Ovary (tissue), 9 donors: ENCODE measurements around the gene SARM1. TPM values are rescaled to one million over a fixed set of nuclear protein-coding genes. Genes with fewer than 3 reads are reported as not detected.
A peak's percentile ranks its signal among the peaks of the same experiment; 100 is the strongest.

ENCODE experiments used
- DNase-seq, 5 donors: peaks; one replicate each; pipeline ENCODE4 v3.0.0-alpha.2; 2019 to 2020
- H3K27ac ChIP-seq, 2 donors: fragments of 200-600 bp; one replicate each; pipeline versions ENCODE4 v1.5.1 to v1.8.0; 2019 to 2022
- H3K27me3 ChIP-seq: fragments of 200-600 bp; one replicate; pipeline ENCODE4 v1.8.0; 2022
- H3K36me3 ChIP-seq: fragments of 200-600 bp; sonication (generic); one replicate; pipeline ENCODE4 v1.5.1; 2019
- H3K4me1 ChIP-seq: one replicate; pipeline ENCODE4 v1.8.1; 2013; ENCODE audit warnings: mild to moderate bottlenecking, moderate library complexity; ENCODE audit not compliant: insufficient read depth
- H3K4me3 ChIP-seq: fragments of 200-600 bp; sonication (generic); one replicate; pipeline ENCODE4 v1.5.1; 2017
- H3K9me3 ChIP-seq, 2 donors: fragments of 200-600 bp in 1 of 2; sonication (generic) in 1 of 2; one replicate each; pipeline versions ENCODE4 v1.5.1 to v1.8.1; 2013 to 2019; ENCODE audit warnings: mild to moderate bottlenecking in 1 of 2, moderate library complexity in 1 of 2
- CTCF ChIP-seq, 3 donors: fragments of 450-650 bp in 2 of 3; fragments of 200-600 bp in 1 of 3; IDR thresholded peaks; one replicate each; pipeline versions ENCODE4 v1.5.1 to v1.8.0; 2016 to 2022; ENCODE audit warnings: antibody characterized with exemption in 3 of 3, mild to moderate bottlenecking in 1 of 3
- EP300 ChIP-seq: sonication (generic); formaldehyde crosslinking; IDR thresholded peaks from one replicate; pipeline ENCODE4 v1.6.1; 2017; ENCODE audit warnings: antibody characterized with exemption
- POLR2A ChIP-seq: fragments of 450-650 bp; IDR thresholded peaks from one replicate; pipeline ENCODE4 v1.6.1; 2017; ENCODE audit warnings: antibody characterized with exemption, mild to moderate bottlenecking, moderate library complexity
- WGBS, 3 donors: extraction: QIAGEN DNeasy Blood & Tissue Kit in 1 of 3; methylation state at CpG; one replicate each; pipeline versions ENCODE4 v1.1.5 to v1.1.7; 2013 to 2017; 5-methylcytosine and 5-hydroxymethylcytosine counted together
- intact Hi-C, 4 donors: fragments of 100-400 bp; cut with DNase I; formaldehyde crosslinking; loops; one replicate each; pipeline versions ENCODE4 v1.11.0 to v1.15.1; 2022 to 2023
- polyA plus RNA-seq, 2 donors: library from polyadenylated mRNA; stranded (reverse); fragments of 200-250 nt in 1 of 2; fragments of 350-450 nt in 1 of 2; fragmentation: Illumina TruSeq in 1 of 2; extraction: RNeasy Lipid Tissue Mini Kit (QIAGEN cat#74804) in 1 of 2; gene quantifications; one replicate each; pipeline ENCODE4 v1.2.3, GENCODE V29; 2013 to 2014
- total RNA-seq, 7 donors: library from RNA; depleted of rRNA in 2 of 7; stranded (reverse); fragments of >200 nt in 2 of 7; fragmentation: NEBNext Ultra II Directional in 3 of 7; extraction: Animal tissue kit (Norgen Biotek cat#: 25700) in 3 of 7; gene quantifications; one replicate each; pipeline versions ENCODE4 v1.1.0 to v1.2.4, GENCODE V29; 2016 to 2023
- donor health status: DM: no; HTN: no; CAD: no; lungs with moderate emphysema.
- donor health status: DM: no; HTN: no; CAD: no.
- donor health status: Bipolar disorder and iron deficiency.
- donor health status: DM: yes; HTN: yes; CAD: no.
- donor health status: DM: no; HTN: no; CAD: no.
- donor health status: DM: yes; HTN: yes; CAD: no.

Gene SARM1
- total and polyA plus RNA-seq, 9 donors, result 7.4 to 21.5 (median 14.1) TPM

GRCh38 chr17:28385037-28385400, 13.5 kb downstream of the SARM1 start:
- intact Hi-C loops, result no loop called here
- Histone ChIP-seq H3K9me3 (no peaks in the 10 kb centered on the region), H3K4me1 (no peaks in the 10 kb centered on the region), H3K36me3 (no peaks in the 10 kb centered on the region), H3K27ac (no peak overlapping the region), H3K27me3 (no peaks in the 10 kb centered on the region), H3K4me3 (peak overlapping the region; percentile 20)
- WGBS, 3 donors, result 71 to 74% (median 72%) methylated on average over 28 to 29 of the region's 29 CpGs
- DNase-seq, result peak in 1 of 5 donors; percentile 28
- TF ChIP-seq POLR2A (no peak), CTCF (IDR thresholded peaks at IDR 0.05) (no peak), EP300 (no peak)

- Histone ChIP-seq H3K4me1 (no peaks in the 10 kb centered on the region), H3K36me3 (no peaks in the 10 kb centered on the region), H3K27ac (no peak overlapping the region), H3K4me3 (no peak overlapping the region), H3K9me3 (no peaks in the 10 kb centered on the region), H3K27me3 (no peaks in the 10 kb centered on the region)
- 91 to 94% (median 93%) methylated on average over 8 of the region's 8 CpGs for WGBS, 3 donors
- peak in 1 of 5 donors; percentile 19 for DNase-seq
- TF ChIP-seq POLR2A, result no peak
- no peak for TF ChIP-seq CTCF (IDR thresholded peaks at IDR 0.05)
- TF ChIP-seq EP300, result no peak
- intact Hi-C loops, result no loop called here
Measured at GRCh38 chr17:28385406-28385805, 13.9 kb downstream of the SARM1 start.

- H3K36me3 ChIP-seq, result no peaks in the 10 kb centered on the region
- no peaks in the 10 kb centered on the region for H3K9me3 ChIP-seq
- no peak overlapping the region for H3K4me3 ChIP-seq
- no peaks in the 10 kb centered on the region for H3K4me1 ChIP-seq
- H3K27ac ChIP-seq, result no peak overlapping the region
- no peaks in the 10 kb centered on the region for H3K27me3 ChIP-seq
- TF ChIP-seq EP300, result no peak
- TF ChIP-seq POLR2A, result no peak
- no peak for TF ChIP-seq CTCF (IDR thresholded peaks at IDR 0.05)
- DNase-seq, result no peak
- intact Hi-C loops, result no loop called here
Measured at GRCh38 chr17:28386391-28386790, 14.9 kb downstream of the SARM1 start.

- no peaks in the 10 kb centered on the region for H3K27me3 ChIP-seq
- H3K4me3 ChIP-seq, result no peak overlapping the region
- intact Hi-C loops, result no loop called here
- H3K27ac ChIP-seq, result no peak overlapping the region
- 91 to 97% (median 94%) methylated on average over 11 of the region's 11 CpGs for WGBS, 3 donors
- no peak for TF ChIP-seq EP300
- TF ChIP-seq POLR2A, result no peak
- no peak for TF ChIP-seq CTCF (IDR thresholded peaks at IDR 0.05)
- H3K9me3 ChIP-seq, result no peaks in the 10 kb centered on the region
- peak in 1 of 5 donors; percentile 22 for DNase-seq
- H3K36me3 ChIP-seq, result no peaks in the 10 kb centered on the region
- no peaks in the 10 kb centered on the region for H3K4me1 ChIP-seq
Measured at GRCh38 chr17:28388106-28388505, 16.6 kb downstream of the SARM1 start.

GRCh38 chr17:28390141-28390540, 18.6 kb downstream of the SARM1 start:
- H3K4me3 ChIP-seq, result no peak overlapping the region
- H3K27ac ChIP-seq, result no peak overlapping the region
- no peaks in the 10 kb centered on the region for H3K27me3 ChIP-seq
- no peaks in the 10 kb centered on the region for H3K4me1 ChIP-seq
- no peaks in the 10 kb centered on the region for H3K9me3 ChIP-seq
- 73 to 85% (median 82%) methylated on average over 1 of the region's 1 CpG for WGBS, 3 donors
- intact Hi-C loops, result no loop called here
- TF ChIP-seq CTCF (IDR thresholded peaks at IDR 0.05), result no peak
- TF ChIP-seq EP300, result no peak
- TF ChIP-seq POLR2A, result no peak
- DNase-seq, result no peak
- H3K36me3 ChIP-seq, result no peaks in the 10 kb centered on the region
